Right ventricle myocardium inferior (tissue), 1 donor: ENCODE measurements around the gene SPARCL1. TPM values are rescaled to one million over a fixed set of nuclear protein-coding genes. Genes with fewer than 3 reads are reported as not detected.
"Not testable (repeated sequence)": the region's sequence is repeated elsewhere in the genome, so short reads cannot be mapped to it uniquely, and the experiment has no call there.

Experiments used
- ATAC-seq: fragments of 200-7000 bp; cut with Tn5 transposase; one replicate; pipeline ENCODE4 v1.9.1; 2020; ENCODE audit warnings: mild to moderate bottlenecking, moderate library complexity
- DNase-seq: peaks from one replicate; pipeline ENCODE4 v3.0.0; 2021; ENCODE audit errors: missing footprints
- intact Hi-C: fragments of 100-400 bp; cut with DNase I; formaldehyde crosslinking; loops from one replicate; pipeline ENCODE4 v1.11.0; 2022
- total RNA-seq: library from RNA; stranded (reverse); fragmentation: NEBNext Ultra II Directional; extraction: Animal tissue kit (Norgen Biotek cat#: 25700); gene quantifications from one replicate; pipeline ENCODE4 v1.2.1, GENCODE V29; 2021
- donor health status: DM: no; HTN: yes; CAD: no; lungs with severe emphysema.

SPARCL1 gene
- total RNA-seq, 1 donor from 2014 or later: 500 TPM

DNA sequence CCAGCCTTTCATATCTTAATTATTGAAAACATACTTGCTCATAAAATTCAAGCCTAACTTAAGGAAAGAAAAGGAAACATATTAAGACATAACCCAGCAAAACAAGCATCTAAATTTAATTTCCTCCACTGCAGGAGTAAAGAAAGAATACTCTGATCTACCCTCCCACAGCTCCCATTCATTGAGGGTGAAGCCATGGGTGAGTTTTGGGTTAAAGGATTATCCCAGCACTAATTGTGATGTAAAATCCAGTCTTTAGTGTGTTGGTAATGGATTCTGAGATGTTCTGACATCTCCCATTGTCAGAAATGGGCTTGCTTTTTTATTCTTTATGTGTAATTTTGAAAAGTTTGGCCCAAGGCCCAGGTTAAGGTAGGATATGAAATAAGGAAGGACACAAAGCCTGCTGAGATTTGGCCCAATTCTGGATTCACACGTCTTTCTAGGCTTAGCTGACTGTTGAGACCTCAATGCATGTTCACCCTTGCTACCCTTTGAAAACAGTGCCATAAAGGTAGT, 50.4 kb downstream of the SPARCL1 start:
- intact Hi-C loops: no loop called here
- no peak for DNase-seq
- no peak for ATAC-seq

DNA sequence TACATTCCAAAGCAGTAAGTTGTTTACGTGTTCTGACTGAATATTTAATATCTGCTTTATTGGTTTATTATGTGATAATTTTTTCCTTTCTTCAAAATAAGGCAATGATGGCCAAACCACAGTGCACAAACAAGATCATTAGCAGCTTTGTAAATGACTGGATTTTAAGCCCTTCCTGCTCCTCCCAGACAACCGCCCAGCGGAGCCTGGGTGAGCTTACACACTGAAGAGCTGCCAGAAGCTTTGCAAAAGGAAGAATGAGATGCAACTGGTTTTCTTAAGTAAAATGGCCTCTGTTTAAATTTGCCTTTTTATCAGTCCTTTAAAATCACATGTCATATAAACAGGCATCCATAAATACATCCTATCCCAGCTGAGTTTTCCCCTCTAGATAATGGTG, 52.2 kb downstream of the SPARCL1 start:
- no peak for DNase-seq
- intact Hi-C loops: no loop called here
- no peak for ATAC-seq

DNA sequence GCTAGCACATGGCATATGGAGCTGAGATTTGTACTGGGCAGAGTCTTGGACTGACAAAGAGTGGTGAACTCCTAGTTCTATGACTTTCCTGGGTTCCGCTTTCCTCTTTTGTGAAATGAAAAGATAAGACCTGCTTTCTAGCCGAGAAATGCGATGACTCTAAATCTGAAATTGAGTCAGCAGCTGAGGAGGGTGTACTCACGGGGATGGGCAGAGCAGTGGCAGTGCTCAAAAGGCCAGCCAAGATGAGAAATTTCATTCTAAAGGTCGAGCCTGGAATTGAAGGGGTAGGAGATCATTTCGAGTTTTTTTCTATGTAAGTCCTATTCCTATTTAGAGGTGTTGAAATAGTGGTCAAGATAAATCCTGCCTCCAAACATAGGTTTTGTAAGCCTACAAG, 59.8 kb downstream of the SPARCL1 start:
- intact Hi-C loops: loop anchor here (5.0 kb wide), 1 partner anchor 197 kb away; no protein-coding TSS in a partner anchor
- DNase-seq (no peak), ATAC-seq (peak; percentile 43)

DNA sequence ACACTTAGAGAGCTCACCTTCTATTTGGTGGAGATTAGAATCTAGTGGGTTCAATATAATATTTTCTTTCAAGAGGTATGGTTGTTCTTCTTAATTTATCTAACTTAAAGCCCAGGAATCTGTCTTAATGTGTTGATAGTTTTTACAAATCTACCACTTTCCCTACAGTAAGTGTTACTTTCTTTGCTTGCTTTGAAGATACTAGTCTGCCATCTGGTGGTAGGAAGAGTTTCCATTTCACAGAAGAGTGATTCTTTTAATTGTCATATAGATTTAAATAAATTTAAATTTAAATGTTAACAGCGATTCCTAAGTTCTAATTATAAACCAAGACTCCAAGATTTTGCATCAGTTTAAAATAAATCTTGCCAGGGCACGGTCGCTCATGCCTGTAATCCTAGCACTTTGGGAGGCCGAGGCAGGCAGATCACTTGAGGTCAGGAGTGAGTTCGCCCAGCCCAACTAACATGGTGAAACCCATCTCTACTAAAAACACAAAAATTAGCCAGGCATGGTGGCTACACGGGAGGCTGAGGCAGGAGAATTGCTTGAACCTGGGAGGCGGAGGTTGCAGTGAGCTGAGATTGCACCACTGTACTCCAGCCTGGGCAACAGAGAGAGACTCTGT, 63.3 kb downstream of the SPARCL1 start:
- no peak for ATAC-seq
- DNase-seq: no peak
- intact Hi-C loops: loop anchor here (1.0 to 5.0 kb wide), 2 partner anchors 91 to 194 kb away; no protein-coding TSS in a partner anchor

GRCh38 chr4:87462102-87462501, 67.1 kb downstream of the SPARCL1 start:
- intact Hi-C loops: no loop called here
- ATAC-seq (no peak), DNase-seq (no peak)

DNA sequence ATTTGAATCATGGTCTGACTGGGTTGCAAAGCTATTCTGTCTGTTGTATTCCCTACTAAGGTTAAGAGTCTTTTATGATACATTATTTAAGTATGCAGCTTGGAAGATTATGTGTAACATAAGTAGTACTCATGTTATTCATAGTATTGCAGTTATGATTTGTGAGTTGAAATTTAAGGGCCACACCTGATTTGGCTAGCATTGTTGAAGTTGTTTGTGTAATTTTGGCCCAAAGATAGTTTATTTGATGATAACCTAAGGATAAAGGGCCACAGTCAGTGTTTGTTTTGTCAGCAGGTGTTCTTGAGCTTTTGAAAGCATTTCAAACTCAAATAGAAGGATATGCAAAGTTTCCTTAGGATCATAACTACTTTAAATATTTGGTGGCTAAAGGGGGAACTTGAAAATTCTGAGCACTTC, 67.9 kb downstream of the SPARCL1 start:
- intact Hi-C loops: no loop called here
- DNase-seq: no peak
- ATAC-seq: no peak

DNA sequence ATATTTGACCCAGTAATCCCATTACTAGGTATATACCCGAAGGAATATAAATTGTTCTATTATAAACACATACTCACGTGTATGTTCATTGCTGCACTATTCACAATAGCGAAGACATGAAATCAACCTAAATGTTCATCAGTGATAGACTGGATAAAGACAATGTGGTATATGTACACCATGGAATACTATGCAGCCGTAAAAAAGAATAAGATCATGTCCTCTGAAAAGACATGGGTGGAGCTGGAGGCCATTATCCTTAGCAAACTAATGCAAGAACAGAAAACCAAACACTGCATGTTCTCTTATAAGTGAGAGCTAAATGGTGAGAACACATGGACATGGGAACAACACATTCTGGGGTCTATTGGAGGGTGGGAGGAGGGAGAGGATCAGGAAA, 70.3 kb downstream of the SPARCL1 start:
- intact Hi-C loops: no loop called here
- no peak for ATAC-seq

DNA sequence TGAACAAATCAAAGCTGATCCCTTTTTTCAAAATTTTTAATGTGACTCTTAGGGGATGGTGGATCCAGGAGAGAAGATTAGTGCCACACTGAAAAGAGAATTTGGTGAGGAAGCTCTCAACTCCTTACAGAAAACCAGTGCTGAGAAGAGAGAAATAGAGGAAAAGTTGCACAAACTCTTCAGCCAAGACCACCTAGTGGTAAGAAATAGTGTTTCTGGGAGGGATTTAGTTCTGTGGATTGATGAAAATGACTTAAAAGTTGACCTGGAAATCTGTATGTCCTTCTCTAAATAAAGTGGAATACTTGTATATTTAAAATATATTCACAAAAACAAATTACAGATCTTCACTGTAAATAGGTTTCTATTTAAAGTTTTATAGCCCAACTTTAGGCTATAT, 77.6 kb downstream of the SPARCL1 start:
- no peak for ATAC-seq
- DNase-seq: no peak
- intact Hi-C loops: no loop called here

More for the DNA sequence above, 70.3 kb downstream of the SPARCL1 start:
- no peak for DNase-seq

- ATAC-seq, DNase-seq, intact Hi-C loops: not testable (repeated sequence)
Observed at GRCh38 chr4:87446375-87446774, 82.8 kb downstream of the SPARCL1 start.

- intact Hi-C loops: no loop called here
- no peak for DNase-seq
- ATAC-seq: no peak
Observed at GRCh38 chr4:87445964-87446363, 83.2 kb downstream of the SPARCL1 start.

- no peak for ATAC-seq
- intact Hi-C loops: no loop called here
- no peak for DNase-seq
Observed at GRCh38 chr4:87444741-87445140, 84.4 kb downstream of the SPARCL1 start.

DNA sequence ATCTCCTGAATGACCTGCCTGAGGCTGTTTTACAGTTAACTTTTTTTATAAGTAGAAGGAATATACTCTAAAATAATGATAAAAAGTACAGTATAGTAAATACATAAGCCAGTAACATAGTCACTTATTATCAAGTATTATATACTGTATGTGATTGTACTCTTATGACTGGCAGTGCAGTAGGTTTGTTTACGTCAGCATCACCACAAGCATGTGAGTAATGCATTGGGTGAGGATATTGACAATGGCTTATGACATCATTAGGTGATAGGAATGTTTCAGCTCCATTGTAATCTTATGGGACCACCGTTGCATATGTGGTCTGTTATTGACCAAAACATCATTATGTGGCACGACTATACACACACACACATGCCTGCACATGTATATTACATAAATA, 86.3 kb downstream of the SPARCL1 start:
- ATAC-seq: no peak
- intact Hi-C loops: no loop called here
- no peak for DNase-seq

- ATAC-seq: no peak
- DNase-seq: no peak
- intact Hi-C loops: no loop called here
Observed at GRCh38 chr4:87433342-87433741, 95.8 kb downstream of the SPARCL1 start.

- no peak for ATAC-seq
- intact Hi-C loops: no loop called here
- DNase-seq: no peak
Observed at GRCh38 chr4:87430038-87430437, 99.1 kb downstream of the SPARCL1 start.

- no peak for ATAC-seq
- intact Hi-C loops: no loop called here
Observed at GRCh38 chr4:87428979-87429378, 100.2 kb downstream of the SPARCL1 start.

GRCh38 chr4:87427518-87427868, 101.7 kb downstream of the SPARCL1 start:
- no peak for ATAC-seq

More at GRCh38 chr4:87428979-87429378, 100.2 kb downstream of the SPARCL1 start:
- DNase-seq: no peak

GRCh38 chr4:87426865-87427517, 102.2 kb downstream of the SPARCL1 start:
- intact Hi-C loops: no loop called here
- DNase-seq: no peak
- no peak for ATAC-seq

More at GRCh38 chr4:87427518-87427868, 101.7 kb downstream of the SPARCL1 start:
- intact Hi-C loops: no loop called here
- DNase-seq: no peak

- intact Hi-C loops: no loop called here
- DNase-seq (no peak), ATAC-seq (no peak)
Observed at GRCh38 chr4:87425711-87426110, 103.5 kb downstream of the SPARCL1 start.

GRCh38 chr4:87424099-87424543, 105.1 kb downstream of the SPARCL1 start:
- DNase-seq, ATAC-seq, intact Hi-C loops: not testable (repeated sequence)
